Activated CD8-positive, alpha-beta T cell treated with anti-CD3 and anti-CD28 coated beads, Interleukin-2, amount 10 ng/mL, durations not matched to agents 7 days and 5 days (primary cell): ENCODE data around the gene JDP2. TPM values are rescaled to one million over a fixed set of nuclear protein-coding genes. Genes with fewer than 3 reads are reported as not detected.
A peak's percentile ranks its signal among the peaks of the same experiment; 100 is the strongest.
"Not testable (repeated sequence)": the region's sequence is repeated elsewhere in the genome, so short reads cannot be mapped to it uniquely, and the experiment has no call there.

Experiments used
- ATAC-seq: fragments of 150-1000 bp; cut with Tn5 transposase; one replicate; pipeline ENCODE4 v1.10.0; 2021; ENCODE audit warnings: moderate library complexity
- CTCF ChIA-PET: fragments of 350-600 bp; sonication (Branson Sonifier 250); formaldehyde crosslinking; loops from one replicate; lab custom pipeline; 2021; ENCODE audit warnings: antibody characterized with exemption; lab: Charles Lee
- POLR2A ChIA-PET: fragments of 350-600 bp; sonication (Branson Sonifier 250); formaldehyde crosslinking; loops from one replicate; lab custom pipeline; 2021; ENCODE audit warnings: antibody characterized with exemption; lab: Charles Lee
- DNase-seq: peaks from one replicate; pipeline ENCODE4 v3.0.0-alpha.2; 2020
- H3K27ac Mint-ChIP-seq: one replicate; pipeline ENCODE4 v1.8.0; 2021; ENCODE audit warnings: mild to moderate bottlenecking, mixed read lengths
- H3K27me3 Mint-ChIP-seq: one replicate; pipeline ENCODE4 v1.8.0; 2021; ENCODE audit warnings: low read depth, mixed read lengths
- H3K36me3 Mint-ChIP-seq: one replicate; pipeline ENCODE4 v1.8.0; 2021; ENCODE audit warnings: low read depth, mixed read lengths
- H3K4me1 Mint-ChIP-seq: one replicate; pipeline ENCODE4 v1.8.0; 2021; ENCODE audit warnings: low read depth, mixed read lengths
- H3K4me3 Mint-ChIP-seq: one replicate; pipeline ENCODE4 v1.8.0; 2021; ENCODE audit warnings: mild to moderate bottlenecking, mixed read lengths
- H3K9me3 Mint-ChIP-seq: one replicate; pipeline ENCODE4 v1.8.0; 2022; ENCODE audit warnings: mixed read lengths; ENCODE audit not compliant: insufficient read depth
- total RNA-seq, 2 experiments: library from RNA; stranded (reverse); gene quantifications; one replicate each; pipeline ENCODE4 v1.2.3, GENCODE V29; 2021

Gene JDP2, protein sequence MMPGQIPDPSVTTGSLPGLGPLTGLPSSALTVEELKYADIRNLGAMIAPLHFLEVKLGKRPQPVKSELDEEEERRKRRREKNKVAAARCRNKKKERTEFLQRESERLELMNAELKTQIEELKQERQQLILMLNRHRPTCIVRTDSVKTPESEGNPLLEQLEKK
- 1 to 10 TPM in 1 of 2 experiments, under 1 TPM in 1; 0.71 to 1.4 TPM for total RNA-seq

DNA sequence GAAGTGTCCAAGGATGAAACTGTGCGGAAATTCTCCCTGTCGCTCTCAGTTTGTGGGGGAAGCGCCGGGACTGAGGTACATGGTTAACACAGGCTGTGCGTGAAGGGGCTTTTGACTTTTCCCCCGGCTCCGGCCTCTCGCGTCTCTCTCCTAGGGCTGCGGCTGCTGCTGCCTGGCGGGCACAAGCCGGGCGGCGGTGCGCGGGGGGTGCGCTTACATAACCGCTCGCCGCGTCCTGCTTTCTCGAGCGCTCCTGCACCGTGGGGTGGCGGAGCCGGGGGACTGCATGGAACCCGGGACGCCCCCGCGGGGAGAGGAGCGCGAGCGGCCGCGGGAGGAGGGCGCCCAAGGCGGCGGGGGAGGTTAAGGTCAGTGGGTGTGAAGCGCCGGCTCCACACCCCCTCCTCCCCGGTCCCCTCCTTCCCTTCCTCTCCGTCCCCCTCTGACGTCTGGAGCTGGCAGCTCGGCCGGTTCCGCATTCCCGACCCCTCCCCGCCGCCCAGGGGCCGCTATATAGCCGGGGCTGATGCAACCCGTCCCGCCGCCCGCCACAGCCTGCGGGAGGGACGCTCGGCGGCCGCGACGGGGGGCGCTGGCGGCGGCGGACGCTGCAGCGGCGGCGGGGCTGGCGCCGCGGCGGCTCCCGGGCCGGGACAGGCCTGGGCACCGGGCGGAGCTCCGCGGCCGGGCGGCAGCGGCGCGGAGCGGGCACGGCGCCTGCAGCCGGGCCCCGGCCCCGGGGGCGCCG lies at the start of gene JDP2:
JDP2 (plus strand) TSS at position 541 of the 748 bp plus-strand sequence. CDS start 9,899 bp downstream, outside the sequence.
- Mint-ChIP-seq H3K4me3 (peak within 1 kb of the TSS; percentile 67), H3K4me1 (peaks cover 17% of the 10 kb centered on the region), H3K27ac (no peak within 1 kb of the TSS), H3K9me3 (no peaks in the 10 kb centered on the region), H3K27me3 (peaks cover 36% of the 10 kb centered on the region), H3K36me3 (peaks cover 5% of the 10 kb centered on the region)
- POLR2A ChIA-PET: no interaction called here
- ATAC-seq (peak; percentile 72), DNase-seq (peak; percentile 58)
- CTCF ChIA-PET: interaction anchor here (0.8 kb wide), 1 partner anchor 119 kb away, joined by 3 read pairs; no protein-coding TSS in a partner anchor

DNA sequence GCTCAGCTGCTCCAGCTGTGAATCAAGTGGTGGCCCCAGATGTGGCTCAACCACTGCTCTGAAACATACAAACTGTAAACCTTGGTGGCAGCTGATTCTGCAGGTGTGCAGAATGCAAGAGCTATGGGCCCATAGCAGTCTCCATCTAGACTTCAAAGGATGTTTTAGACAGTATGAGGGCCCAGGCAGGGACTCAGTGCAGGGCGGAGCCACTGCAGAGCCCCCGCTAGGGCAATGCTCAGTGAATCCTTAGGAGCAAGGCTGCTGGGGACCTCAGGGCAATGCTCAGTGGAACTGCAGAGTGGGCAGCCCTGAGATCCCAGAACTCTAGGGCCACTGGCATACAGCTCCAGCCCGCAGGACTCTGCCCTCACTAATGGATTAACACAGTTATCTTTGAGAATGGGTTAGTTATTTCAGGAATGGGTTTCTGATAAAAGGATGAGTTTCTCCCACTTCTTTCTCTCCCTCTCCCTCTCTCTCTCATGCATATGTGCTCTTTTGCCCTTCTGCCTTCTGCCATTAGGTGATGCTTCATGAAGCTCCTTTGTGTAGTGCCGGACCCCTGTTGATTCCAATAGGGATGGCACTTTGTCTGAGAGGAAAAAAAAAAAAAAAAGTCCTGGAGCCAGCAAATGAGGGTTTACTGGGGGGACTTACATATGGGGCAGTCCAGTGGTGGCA lies 48.4 kb upstream of the JDP2 start:
- Mint-ChIP-seq H3K27me3 (peaks cover 15% of the 10 kb centered on the region), H3K27ac (no peak overlapping the region), H3K36me3 (no peaks in the 10 kb centered on the region), H3K9me3 (no peaks in the 10 kb centered on the region), H3K4me3 (no peak overlapping the region), H3K4me1 (no peaks in the 10 kb centered on the region)
- POLR2A ChIA-PET: no interaction called here
- no peak for DNase-seq
- CTCF ChIA-PET: no interaction called here
- no peak for ATAC-seq

DNA sequence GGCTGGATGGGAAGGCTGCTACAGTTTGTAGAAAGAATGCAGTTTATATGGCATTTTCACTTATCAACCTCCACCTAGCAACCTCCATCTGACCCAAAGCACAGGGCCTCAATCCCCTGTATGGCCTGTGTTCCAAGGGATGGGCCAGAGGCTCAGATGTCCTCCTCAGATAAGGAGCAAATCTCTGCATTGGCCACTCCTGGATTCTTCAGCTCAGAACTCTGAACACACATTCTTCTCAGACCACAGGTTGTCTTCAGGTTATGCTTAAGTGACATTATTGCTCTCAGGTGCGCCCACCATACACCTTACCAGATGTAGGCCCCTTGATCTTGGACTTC lies 47.9 kb upstream of the JDP2 start:
- ChIA-PET CTCF (no interaction called here), POLR2A (no interaction called here)
- Mint-ChIP-seq H3K36me3 (no peaks in the 10 kb centered on the region), H3K4me3 (no peak overlapping the region), H3K27me3 (peaks cover 20% of the 10 kb centered on the region), H3K4me1 (no peaks in the 10 kb centered on the region), H3K27ac (no peak overlapping the region), H3K9me3 (no peaks in the 10 kb centered on the region)
- DNase-seq: no peak
- ATAC-seq: no peak

DNA sequence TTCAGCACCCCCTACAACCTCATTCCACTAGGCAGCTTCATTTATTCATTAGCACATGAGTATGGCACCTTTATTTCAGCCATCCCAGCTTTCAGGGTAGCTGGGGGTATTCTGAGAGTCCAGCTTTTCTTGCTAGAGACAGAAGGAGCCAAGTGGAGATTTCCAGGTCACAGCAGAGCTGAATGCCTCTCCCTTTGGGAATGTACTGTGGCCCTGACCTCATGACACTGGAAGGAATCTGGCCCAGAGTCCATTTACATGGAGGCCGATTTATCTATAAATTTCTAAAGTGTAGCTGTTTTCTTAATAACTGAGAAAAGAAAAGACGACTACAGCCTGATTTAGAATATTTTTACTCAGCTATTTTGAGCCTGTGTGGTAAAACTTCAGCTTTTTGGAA lies 47.2 kb upstream of the JDP2 start:
- no peak overlapping the region for H3K4me3 Mint-ChIP-seq
- H3K27ac Mint-ChIP-seq: no peak overlapping the region
- DNase-seq (no peak), ATAC-seq (no peak)
- H3K27me3 Mint-ChIP-seq: peaks cover 18% of the 10 kb centered on the region
- no peaks in the 10 kb centered on the region for H3K36me3 Mint-ChIP-seq
- no peaks in the 10 kb centered on the region for H3K4me1 Mint-ChIP-seq
- ChIA-PET POLR2A (no interaction called here), CTCF (interaction anchor here (0.8 to 1.6 kb wide), 4 partner anchors 14 to 108 kb away, joined by 3 to 4 read pairs (median 3); no protein-coding TSS in a partner anchor)
- H3K9me3 Mint-ChIP-seq: no peaks in the 10 kb centered on the region

DNA sequence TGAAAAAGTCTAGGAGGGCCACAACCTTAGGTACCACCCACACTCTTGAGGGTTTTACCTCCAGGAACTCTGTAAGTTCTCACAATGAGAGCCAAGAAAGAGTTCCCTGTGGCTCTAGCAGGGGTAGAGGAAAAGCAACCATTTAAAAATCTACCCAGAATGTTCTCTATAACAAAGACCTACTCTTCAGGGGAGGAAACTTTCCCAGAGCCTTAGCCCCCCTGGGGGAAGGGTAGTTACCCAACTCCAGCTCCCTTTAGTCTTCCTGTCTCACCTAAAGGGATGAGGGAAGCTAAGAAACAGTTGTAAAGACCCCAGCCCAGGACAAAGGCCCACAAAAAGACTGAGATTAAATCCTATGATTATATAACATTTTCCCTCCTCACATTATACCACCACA lies 46.2 kb upstream of the JDP2 start:
- H3K27ac Mint-ChIP-seq: no peak overlapping the region
- ChIA-PET CTCF (interaction anchor here (1.2 to 1.6 kb wide), 3 partner anchors 18 to 107 kb away, joined by 3 to 4 read pairs (median 3); no protein-coding TSS in a partner anchor), POLR2A (no interaction called here)

DNA sequence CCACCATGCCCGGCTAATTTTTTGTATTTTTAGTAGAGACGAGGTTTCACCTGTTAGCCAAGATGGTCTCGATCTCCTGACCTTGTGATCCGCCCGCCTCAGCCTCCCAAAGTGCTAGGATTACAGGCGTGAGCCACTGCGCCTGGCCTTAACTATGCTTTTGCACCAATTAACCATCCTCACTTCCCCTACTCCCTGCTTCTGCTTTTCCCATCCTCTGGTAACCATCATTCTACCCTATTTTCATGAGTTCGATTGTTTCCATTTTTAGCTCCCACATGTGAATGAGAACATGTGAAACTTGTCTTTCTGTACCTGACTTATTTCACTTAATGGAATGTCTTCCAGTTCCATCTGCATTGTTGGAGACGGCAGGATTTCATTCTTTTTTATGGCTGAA lies 44.6 kb upstream of the JDP2 start:
- H3K27ac Mint-ChIP-seq, H3K9me3 Mint-ChIP-seq, H3K36me3 Mint-ChIP-seq, POLR2A ChIA-PET, H3K4me1 Mint-ChIP-seq, ATAC-seq, H3K4me3 Mint-ChIP-seq, DNase-seq: not testable (repeated sequence)
- CTCF ChIA-PET: interaction anchor here (1.4 kb wide), 1 partner anchor 71 kb away, joined by 3 read pairs; no protein-coding TSS in a partner anchor
- peaks cover 33% of the 10 kb centered on the region for H3K27me3 Mint-ChIP-seq

More for the DNA sequence above, 46.2 kb upstream of the JDP2 start:
- no peak for ATAC-seq
- DNase-seq: no peak
- H3K4me3 Mint-ChIP-seq: no peak overlapping the region
- no peaks in the 10 kb centered on the region for H3K9me3 Mint-ChIP-seq
- H3K4me1 Mint-ChIP-seq: no peaks in the 10 kb centered on the region
- no peaks in the 10 kb centered on the region for H3K36me3 Mint-ChIP-seq
- H3K27me3 Mint-ChIP-seq: peaks cover 28% of the 10 kb centered on the region

DNA sequence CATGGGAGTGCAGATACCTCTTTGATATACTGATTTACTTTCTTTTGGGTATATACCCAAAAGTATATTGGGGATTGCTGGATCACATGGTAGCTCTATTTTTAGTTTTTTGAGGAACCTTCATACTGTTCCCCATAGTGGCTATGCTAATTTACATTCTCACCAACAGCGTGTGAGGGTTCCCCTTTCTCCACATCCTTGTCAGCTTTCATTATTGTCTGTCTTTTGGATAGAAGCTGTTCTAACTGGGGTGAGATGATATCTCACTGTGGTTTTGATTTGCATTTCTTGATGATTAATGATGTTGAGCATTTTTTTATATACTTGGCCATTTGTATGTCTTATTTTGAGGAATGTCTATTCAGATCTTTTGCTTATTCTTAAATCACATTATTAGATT lies 44.1 kb upstream of the JDP2 start:
- ChIA-PET POLR2A (no interaction called here), CTCF (interaction anchor here (0.9 to 1.4 kb wide), 3 partner anchors 70 to 271 kb away, joined by 3 to 4 read pairs (median 3); no protein-coding TSS in a partner anchor)
- no peaks in the 10 kb centered on the region for H3K36me3 Mint-ChIP-seq
- DNase-seq: no peak
- ATAC-seq: no peak
- no peaks in the 10 kb centered on the region for H3K9me3 Mint-ChIP-seq
- no peak overlapping the region for H3K4me3 Mint-ChIP-seq
- no peaks in the 10 kb centered on the region for H3K4me1 Mint-ChIP-seq
- H3K27ac Mint-ChIP-seq: no peak overlapping the region
- peaks cover 35% of the 10 kb centered on the region for H3K27me3 Mint-ChIP-seq

DNA sequence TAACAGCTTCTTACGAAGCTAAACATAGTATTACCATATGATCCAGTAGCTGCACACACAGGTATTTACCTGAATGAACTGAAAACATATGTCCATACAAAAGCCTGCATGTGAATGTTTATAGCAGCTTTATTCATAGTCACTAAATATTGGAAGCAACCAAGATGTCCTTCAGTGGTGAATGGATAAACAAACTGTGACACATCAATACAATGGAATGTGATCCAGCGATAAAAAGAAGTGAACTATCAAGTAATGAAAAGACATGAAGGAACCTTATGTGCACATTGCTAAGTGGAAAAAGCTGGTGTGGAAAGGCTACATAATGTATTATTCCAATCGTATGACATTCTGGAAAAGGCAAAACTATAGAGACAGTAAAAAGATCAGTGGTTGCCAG lies 38.1 kb upstream of the JDP2 start:
- H3K4me3 Mint-ChIP-seq: no peak overlapping the region
- H3K27me3 Mint-ChIP-seq: peaks cover 34% of the 10 kb centered on the region
- POLR2A ChIA-PET: no interaction called here
- DNase-seq (no peak), ATAC-seq (no peak)
- H3K27ac Mint-ChIP-seq: no peak overlapping the region
- no peaks in the 10 kb centered on the region for H3K36me3 Mint-ChIP-seq
- CTCF ChIA-PET: no interaction called here
- H3K4me1 Mint-ChIP-seq: no peaks in the 10 kb centered on the region
- no peaks in the 10 kb centered on the region for H3K9me3 Mint-ChIP-seq

DNA sequence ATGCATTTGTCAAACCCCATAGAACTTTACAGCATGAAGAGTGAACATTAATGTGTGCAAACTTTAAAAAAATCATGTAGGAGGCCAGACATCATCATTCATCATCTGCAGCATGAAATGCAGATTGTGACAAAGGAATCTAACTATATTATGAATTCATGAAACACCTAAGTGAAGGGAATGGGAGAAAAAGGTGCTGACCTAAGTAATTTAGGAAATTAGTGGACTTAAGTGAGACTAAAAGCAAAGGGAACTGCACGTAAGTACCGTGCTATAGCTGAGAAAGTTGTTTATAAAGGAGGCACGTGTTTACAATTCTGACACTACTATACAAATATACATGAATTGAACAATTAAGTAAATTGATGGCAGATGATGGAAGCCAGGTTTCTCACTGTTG lies 37.6 kb upstream of the JDP2 start:
- no peak overlapping the region for H3K4me3 Mint-ChIP-seq
- no peak overlapping the region for H3K27ac Mint-ChIP-seq
- ChIA-PET POLR2A (no interaction called here), CTCF (no interaction called here)
- peaks cover 30% of the 10 kb centered on the region for H3K27me3 Mint-ChIP-seq
- no peaks in the 10 kb centered on the region for H3K4me1 Mint-ChIP-seq
- DNase-seq: no peak
- no peaks in the 10 kb centered on the region for H3K36me3 Mint-ChIP-seq
- H3K9me3 Mint-ChIP-seq: no peaks in the 10 kb centered on the region
- no peak for ATAC-seq

DNA sequence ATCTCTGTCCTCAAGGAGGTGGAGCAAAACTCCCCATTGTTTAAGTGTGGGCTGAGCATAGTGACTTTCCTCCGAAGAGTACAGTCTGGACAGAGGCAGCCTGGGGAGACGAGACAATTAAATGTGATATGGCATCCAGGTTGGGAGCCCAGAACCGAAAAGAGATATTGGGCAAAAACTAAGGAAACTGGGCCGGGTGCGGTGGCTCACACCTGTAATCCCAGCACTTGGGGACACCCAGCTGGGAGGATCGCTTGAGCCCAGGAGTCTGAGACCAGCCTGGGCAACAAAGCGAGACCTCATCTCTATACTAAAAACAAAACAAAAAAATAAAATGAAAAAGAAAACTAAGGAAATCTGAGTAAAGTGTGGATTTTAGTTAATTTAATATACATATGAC lies 35.9 kb upstream of the JDP2 start:
- Mint-ChIP-seq H3K9me3 (no peaks in the 10 kb centered on the region), H3K27me3 (peaks cover 23% of the 10 kb centered on the region), H3K27ac (no peak overlapping the region), H3K4me3 (no peak overlapping the region), H3K36me3 (no peaks in the 10 kb centered on the region), H3K4me1 (no peaks in the 10 kb centered on the region)
- ChIA-PET POLR2A (interaction anchor here (0.7 kb wide), 1 partner anchor 49 kb away, joined by 3 read pairs; no protein-coding TSS in a partner anchor), CTCF (no interaction called here)
- ATAC-seq (no peak), DNase-seq (no peak)

DNA sequence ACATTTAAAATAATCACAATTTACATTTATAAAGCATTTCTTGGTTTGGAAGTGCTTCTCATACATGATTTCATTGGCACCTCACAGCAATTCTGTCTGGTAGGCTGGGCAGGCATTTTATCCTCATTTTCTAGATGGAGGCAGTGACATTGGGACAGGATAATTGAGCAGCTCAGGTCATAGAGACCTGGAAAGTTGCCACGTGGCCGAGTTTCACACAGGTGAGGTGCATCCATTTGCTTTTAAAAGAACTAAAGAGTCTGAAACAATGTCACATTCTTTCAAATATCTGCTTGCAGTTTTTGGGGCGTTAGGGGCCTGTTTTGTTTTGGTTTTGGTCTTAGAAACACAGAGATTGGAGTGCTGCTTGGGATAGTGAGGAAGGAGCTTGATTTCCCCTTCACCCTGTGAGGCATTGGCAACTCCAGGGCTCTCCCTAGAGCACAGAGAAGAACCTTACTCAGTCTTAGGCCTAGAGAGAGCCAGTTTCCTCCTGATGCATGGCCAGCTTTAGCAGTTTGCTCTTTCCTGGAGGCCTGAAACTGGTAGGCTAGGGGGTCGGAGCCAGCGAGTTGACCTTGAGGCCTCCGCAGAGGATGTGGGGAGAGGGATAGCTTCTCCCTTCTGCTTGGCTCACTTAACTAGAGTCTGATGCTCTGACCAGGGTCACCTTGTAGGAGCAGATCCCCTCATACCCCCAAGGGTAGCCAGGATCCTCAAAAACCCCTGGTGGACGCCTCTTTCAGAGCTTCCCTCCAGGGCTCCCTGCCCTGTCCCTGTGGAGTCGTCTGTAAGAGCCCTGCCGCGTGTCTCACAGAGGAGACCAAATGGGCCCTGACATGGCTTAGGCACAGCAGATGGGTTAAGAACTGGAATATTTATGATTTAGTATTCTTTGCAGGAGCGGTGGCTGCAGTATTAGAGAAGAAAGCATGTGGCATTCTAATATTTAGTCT lies 34.9 kb upstream of the JDP2 start:
- Mint-ChIP-seq H3K27ac (no peak overlapping the region), H3K4me1 (no peaks in the 10 kb centered on the region), H3K36me3 (no peaks in the 10 kb centered on the region), H3K27me3 (peaks cover 22% of the 10 kb centered on the region), H3K9me3 (no peaks in the 10 kb centered on the region), H3K4me3 (no peak overlapping the region)
- no peak for ATAC-seq
- ChIA-PET POLR2A (no interaction called here), CTCF (interaction anchor here (0.5 kb wide), 1 partner anchor 98 kb away, joined by 3 read pairs; no protein-coding TSS in a partner anchor)
- no peak for DNase-seq
